Neural crest cell (in vitro differentiated cells): ENCODE data around the gene SMG7. TPM values are rescaled to one million over a fixed set of nuclear protein-coding genes. Genes with fewer than 3 reads are reported as not detected.

Source experiments
- DNase-seq: peaks from one replicate; pipeline ENCODE4 v3.0.0; 2021; ENCODE audit warnings: low read depth, mixed read lengths, low spot score
- H3K27ac Mint-ChIP-seq: one replicate; pipeline ENCODE4 v1.8.0; 2021; ENCODE audit warnings: mild to moderate bottlenecking, mixed read lengths; ENCODE audit not compliant: unreplicated experiment
- H3K27me3 Mint-ChIP-seq: 2 replicates; pipeline ENCODE4 v1.8.0; 2021; ENCODE audit warnings: low read depth, mild to moderate bottlenecking, mixed read lengths
- H3K36me3 Mint-ChIP-seq: 2 replicates; pipeline ENCODE4 v1.8.0; 2021; ENCODE audit warnings: low read depth, mild to moderate bottlenecking, mixed read lengths
- H3K4me1 Mint-ChIP-seq: 2 replicates; pipeline ENCODE4 v1.8.0; 2021; ENCODE audit warnings: mixed read lengths
- H3K4me3 Mint-ChIP-seq: one replicate; pipeline ENCODE4 v1.8.0; 2021; ENCODE audit warnings: mild to moderate bottlenecking, mixed read lengths
- H3K9me3 Mint-ChIP-seq: 2 replicates; pipeline ENCODE4 v1.8.0; 2021; ENCODE audit warnings: mixed read lengths
- CTCF ChIP-seq: fragments of 200-600 bp; sonication (generic); conservative IDR thresholded peaks from 2 replicates; pipeline ENCODE4 v1.5.0; 2021; ENCODE audit warnings: antibody characterized with exemption, mild to moderate bottlenecking
- total RNA-seq: library from RNA; stranded (reverse); gene quantifications from 2 replicates; pipeline ENCODE4 v1.2.1, GENCODE V29; 2021

SMG7 gene
- total RNA-seq, 1 donor from 2014 or later: 72.4 TPM

GRCh38 chr1:183477986-183478781 lies 5.9 kb downstream of the SMG7 start:
- TF ChIP-seq CTCF: no peak
- Mint-ChIP-seq H3K9me3 (no peaks in the 10 kb centered on the region), H3K4me3 (no peak overlapping the region), H3K27ac (no peak overlapping the region), H3K4me1 (peaks cover 11% of the 10 kb centered on the region), H3K27me3 (no peaks in the 10 kb centered on the region), H3K36me3 (no peaks in the 10 kb centered on the region)
- DNase-seq: no peak

GRCh38 chr1:183480971-183481441 lies 8.7 kb downstream of the SMG7 start:
- H3K36me3 Mint-ChIP-seq: no peaks in the 10 kb centered on the region
- H3K4me1 Mint-ChIP-seq: peaks cover 3% of the 10 kb centered on the region
- no peak overlapping the region for H3K27ac Mint-ChIP-seq
- no peak for DNase-seq
- no peaks in the 10 kb centered on the region for H3K9me3 Mint-ChIP-seq
- no peaks in the 10 kb centered on the region for H3K27me3 Mint-ChIP-seq
- TF ChIP-seq CTCF: no peak
- H3K4me3 Mint-ChIP-seq: no peak overlapping the region

- peaks cover 7% of the 10 kb centered on the region for H3K4me1 Mint-ChIP-seq
- H3K4me3 Mint-ChIP-seq: no peak overlapping the region
- no peak for DNase-seq
- no peaks in the 10 kb centered on the region for H3K9me3 Mint-ChIP-seq
- TF ChIP-seq CTCF: no peak
- no peak overlapping the region for H3K27ac Mint-ChIP-seq
- H3K27me3 Mint-ChIP-seq: no peaks in the 10 kb centered on the region
- no peaks in the 10 kb centered on the region for H3K36me3 Mint-ChIP-seq
Measured at GRCh38 chr1:183483224-183483623, 10.9 kb downstream of the SMG7 start.

GRCh38 chr1:183484254-183484653 lies 12.0 kb downstream of the SMG7 start:
- H3K36me3 Mint-ChIP-seq: peaks cover 2% of the 10 kb centered on the region
- peak; percentile 54 for TF ChIP-seq CTCF
- no peaks in the 10 kb centered on the region for H3K9me3 Mint-ChIP-seq
- no peaks in the 10 kb centered on the region for H3K27me3 Mint-ChIP-seq
- H3K4me3 Mint-ChIP-seq: no peak overlapping the region
- DNase-seq: no peak
- peaks cover 7% of the 10 kb centered on the region for H3K4me1 Mint-ChIP-seq
- no peak overlapping the region for H3K27ac Mint-ChIP-seq

- Mint-ChIP-seq H3K27ac (no peak overlapping the region), H3K27me3 (no peaks in the 10 kb centered on the region), H3K4me3 (no peak overlapping the region), H3K9me3 (no peaks in the 10 kb centered on the region), H3K36me3 (peaks cover 5% of the 10 kb centered on the region), H3K4me1 (peaks cover 7% of the 10 kb centered on the region)
- no peak for DNase-seq
- no peak for TF ChIP-seq CTCF
Measured at GRCh38 chr1:183484851-183485250, 12.6 kb downstream of the SMG7 start.
